Endothelial cell of umbilical vein (primary cell): Measurements from ENCODE around the gene LRRC72. TPM values are rescaled to one million over a fixed set of nuclear protein-coding genes. Genes with fewer than 3 reads are reported as not detected.

Experiments
- BruUV-seq: library from RNA; stranded (reverse); fragments of 400-500 nt; replicated peaks from 2 replicates; lab custom pipeline; 2021; lab: Mats Ljungman, UMichigan
- CTCF ChIA-PET: fragments of 300-600, 350-600 bp; sonication (Branson Sonifier 250); formaldehyde crosslinking; loops from one replicate; lab custom pipeline; 2021; ENCODE audit warnings: antibody characterized with exemption, inconsistent platforms; lab: Charles Lee
- POLR2A ChIA-PET: fragments of 300-600, 350-600 bp; sonication (Branson Sonifier 250); formaldehyde crosslinking; loops from one replicate; lab custom pipeline; 2021; ENCODE audit warnings: antibody characterized with exemption, inconsistent platforms; lab: Charles Lee
- DNase-seq: peaks from one replicate; pipeline ENCODE4 v3.0.0-alpha.2; 2011; ENCODE audit warnings: low read depth, low spot score
- FAIRE-seq: peaks from 2 replicates; lab custom pipeline; 2011; peaks lifted over from hg19 to GRCh38; lab: Jason Lieb, UNC
- H2AFZ ChIP-seq: 2 replicates; pipeline ENCODE4 v1.6.0; 2012; ENCODE audit warnings: low read depth, low read length, control low read depth, inconsistent platforms
- H3K27ac ChIP-seq: 2 replicates; pipeline ENCODE4 v1.5.1; 2011; ENCODE audit warnings: low read depth, mild to moderate bottlenecking, control low read depth, low read length, moderate library complexity; ENCODE audit not compliant: insufficient read depth
- H3K27me3 ChIP-seq, 2 experiments: 2 replicates each; pipeline versions ENCODE4 v1.6.0 to v1.6.1; 2011; ENCODE audit warnings: low read length in 2 of 2, mixed read lengths in 1 of 2; ENCODE audit not compliant: control insufficient read depth in 2 of 2, insufficient read depth in 2 of 2
- H3K36me3 ChIP-seq, 2 experiments: 2 replicates in 1 of 2; 3 replicates in 1 of 2; pipeline ENCODE4 v1.5.1; 2011; ENCODE audit warnings: low read length in 2 of 2, mild to moderate bottlenecking in 1 of 2, moderate library complexity in 1 of 2; ENCODE audit not compliant: control insufficient read depth in 2 of 2, insufficient read depth in 2 of 2; ENCODE audit errors: extremely low read depth in 1 of 2
- H3K4me1 ChIP-seq: 3 replicates; pipeline ENCODE4 v1.5.1; 2011; ENCODE audit warnings: mild to moderate bottlenecking, low read length; ENCODE audit not compliant: control insufficient read depth, insufficient read depth; ENCODE audit errors: extremely low read depth
- H3K4me2 ChIP-seq: 2 replicates; pipeline ENCODE4 v1.6.1; 2011; ENCODE audit warnings: low read length, control low read depth, mixed read lengths; ENCODE audit not compliant: insufficient read depth
- H3K4me3 ChIP-seq, 3 experiments: fragments of 200-600 bp in 1 of 3; sonication (generic), shearing (Covaris generic) in 1 of 3; replicated peaks in 1 of 3; 2 replicates each; pipeline ENCODE4 v1.5.1; 2011 to 2016; ENCODE audit warnings: control low read depth in 3 of 3, low read length in 3 of 3, mild to moderate bottlenecking in 2 of 3, inconsistent platforms in 1 of 3, low read depth in 1 of 3, moderate library complexity in 1 of 3; ENCODE audit not compliant: insufficient read depth in 1 of 3
- H3K79me2 ChIP-seq: 2 replicates; pipeline ENCODE4 v1.6.0; 2012; ENCODE audit warnings: low read length, inconsistent platforms; ENCODE audit not compliant: control insufficient read depth, insufficient read depth
- H3K9ac ChIP-seq: replicated peaks from 2 replicates; pipeline ENCODE3; 2011; ENCODE audit warnings: low read length, control low read depth; ENCODE audit not compliant: insufficient read depth; ENCODE audit errors: extremely low read depth
- H3K9me1 ChIP-seq: replicated peaks from 3 replicates; pipeline ENCODE4 v1.6.0; 2011; ENCODE audit warnings: mild to moderate bottlenecking, low read length; ENCODE audit not compliant: control insufficient read depth, insufficient read depth; ENCODE audit errors: extremely low read depth
- H3K9me3 ChIP-seq: replicated peaks from 2 replicates; pipeline ENCODE4 v1.5.1; 2012; ENCODE audit warnings: low read length, inconsistent platforms; ENCODE audit not compliant: control insufficient read depth, insufficient read depth
- H4K20me1 ChIP-seq: replicated peaks from 2 replicates; pipeline ENCODE3; 2011; ENCODE audit warnings: mild to moderate bottlenecking, low read length; ENCODE audit not compliant: control insufficient read depth, insufficient read depth; ENCODE audit errors: extremely low read depth
- EZH2 ChIP-seq: IDR thresholded peaks from 2 replicates; pipeline ENCODE4 v1.6.1; 2012; ENCODE audit warnings: borderline replicate concordance, low read depth, mild to moderate bottlenecking, moderate library complexity, low read length, inconsistent platforms; ENCODE audit not compliant: severe bottlenecking
- FOS ChIP-seq: IDR thresholded peaks from 2 replicates; pipeline ENCODE4 v1.6.1; 2011; ENCODE audit warnings: mild to moderate bottlenecking, low read length, moderate library complexity, borderline replicate concordance; ENCODE audit not compliant: insufficient read depth
- GATA2 ChIP-seq: IDR thresholded peaks from 2 replicates; pipeline ENCODE4 v1.7.0; 2011; ENCODE audit warnings: low read depth, mild to moderate bottlenecking, moderate library complexity, mixed read lengths, low read length; ENCODE audit not compliant: insufficient read length, insufficient read depth
- JUN ChIP-seq: IDR thresholded peaks from 2 replicates; pipeline ENCODE4 v1.6.1; 2011; ENCODE audit warnings: borderline replicate concordance, low read depth; ENCODE audit not compliant: insufficient read length, insufficient read depth
- MYC ChIP-seq: IDR thresholded peaks from one replicate; pipeline ENCODE4 v1.6.1; 2011; ENCODE audit warnings: mild to moderate bottlenecking, low read depth, low read length
- POLR2A ChIP-seq: IDR thresholded peaks from 2 replicates; pipeline ENCODE4 v1.6.1; 2012; ENCODE audit warnings: low read depth, mild to moderate bottlenecking, control low read depth, low read length
- POLR2AphosphoS5 ChIP-seq: IDR thresholded peaks from 2 replicates; pipeline ENCODE4 v1.6.1; 2012; ENCODE audit warnings: low read depth, mild to moderate bottlenecking, control low read depth, low read length, moderate library complexity; ENCODE audit not compliant: insufficient read depth
- dilution Hi-C: fragments of 300-500 bp; cut with MboI; formaldehyde crosslinking; loops from one replicate; pipeline ENCODE4 v1.15.0; 2019; ENCODE audit warnings: low sequenced_read_pairs; ENCODE audit not compliant: extremely low pct_ligation_motif_present
- intact Hi-C: fragments of 100-400 bp; cut with micrococcal nuclease; formaldehyde crosslinking; loops from one replicate; pipeline ENCODE4 v1.10.0; 2022
- polyA plus RNA-seq, 4 experiments: library from polyadenylated mRNA; depleted of rRNA in 3 of 4; stranded (reverse) in 3 of 4; unstranded in 1 of 4; fragments of >200 nt; gene quantifications; 2 replicates each; pipeline versions ENCODE4 v1.2.1 to v1.2.3, GENCODE V29; 2011 to 2012; ENCODE audit warnings: missing spikeins in 1 of 4
- total RNA-seq: library from RNA; stranded (reverse); gene quantifications from 2 replicates; pipeline ENCODE4 v1.2.3, GENCODE V29; 2021
- TF ChIP-seq, protein P1 (sequence below): IDR thresholded peaks from 2 replicates; pipeline ENCODE4 v1.6.1; 2011; ENCODE audit not compliant: insufficient read depth, insufficient read length
- TF ChIP-seq, protein P2 (sequence below), 2 donors: IDR thresholded peaks; 1 replicate in 1 of 2; 2 replicates in 1 of 2; pipeline ENCODE4 v1.5.1; 2011; ENCODE audit warnings: low read length in 2 of 2, mild to moderate bottlenecking in 2 of 2, moderate library complexity in 2 of 2, control low read depth in 1 of 2, inconsistent platforms in 1 of 2, low read depth in 1 of 2; ENCODE audit not compliant: insufficient read depth in 1 of 2; ENCODE audit errors: extremely low read depth in 1 of 2

Gene LRRC72
- total and polyA plus RNA-seq, 2 donors (not counting 3 experiments of a cell fraction or from before 2014, with no cell fraction given): not detected

DNA sequence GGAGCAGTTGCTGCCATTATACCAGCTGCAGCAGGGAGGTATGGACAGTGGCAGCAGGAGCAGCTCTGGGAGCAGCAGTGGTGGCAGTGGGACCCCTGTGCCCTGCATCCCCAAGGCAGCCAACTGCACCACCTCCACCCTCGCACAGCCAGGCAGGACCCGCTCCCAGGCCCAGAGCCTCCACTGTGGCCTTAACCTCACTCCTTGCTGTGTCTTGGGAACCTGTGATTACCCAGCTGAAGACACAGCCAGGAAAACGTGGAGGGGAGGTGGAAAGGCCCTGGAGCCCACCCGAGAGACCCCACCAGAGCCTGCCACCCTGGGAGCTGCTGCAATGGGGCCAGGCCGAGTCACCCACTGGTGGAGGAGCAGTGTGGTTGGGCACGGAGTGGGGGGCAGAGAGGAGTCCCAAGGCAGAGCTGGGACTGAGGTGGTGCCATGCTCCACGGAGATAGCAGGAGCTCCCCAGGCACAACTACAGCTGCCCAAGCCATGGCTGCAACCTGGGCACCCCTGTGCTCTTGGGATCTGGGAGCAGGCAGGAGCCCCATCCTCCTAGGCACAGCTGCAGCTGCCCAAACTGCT is 20.4 kb downstream of the LRRC72 start:
- H3K4me2 ChIP-seq: no peak overlapping the region
- intact Hi-C loops (no loop called here), dilution Hi-C loops (no loop called here)
- H3K9ac ChIP-seq: no peak overlapping the region
- H3K79me2 ChIP-seq: no peaks in the 10 kb centered on the region
- no peaks in the 10 kb centered on the region for H3K9me3 ChIP-seq
- DNase-seq (no peak), FAIRE-seq (no peak)
- H3K27me3 ChIP-seq: peaks cover 0 to 2% of the 10 kb centered on the region in 2 experiments
- H3K9me1 ChIP-seq: no peaks in the 10 kb centered on the region
- no peaks in the 10 kb centered on the region for H3K4me1 ChIP-seq
- no peak overlapping the region for H2AFZ ChIP-seq
- BruUV-seq: no TSS peak
- H3K36me3 ChIP-seq: no peaks in the 10 kb centered on the region
- H4K20me1 ChIP-seq: no peaks in the 10 kb centered on the region
- TF ChIP-seq GATA2 (no peak), JUN (no peak)
- TF ChIP-seq, protein P1, sequence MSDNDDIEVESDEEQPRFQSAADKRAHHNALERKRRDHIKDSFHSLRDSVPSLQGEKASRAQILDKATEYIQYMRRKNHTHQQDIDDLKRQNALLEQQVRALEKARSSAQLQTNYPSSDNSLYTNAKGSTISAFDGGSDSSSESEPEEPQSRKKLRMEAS: no peak
- CTCF ChIA-PET: interaction anchor here (1.0 to 1.2 kb wide), 2 partner anchors 13 to 381 kb away, joined by 3 read pairs; no protein-coding TSS in a partner anchor
- no peak overlapping the region for H3K4me3 ChIP-seq
- H3K27ac ChIP-seq: no peak overlapping the region
- POLR2A ChIA-PET: no interaction called here

DNA sequence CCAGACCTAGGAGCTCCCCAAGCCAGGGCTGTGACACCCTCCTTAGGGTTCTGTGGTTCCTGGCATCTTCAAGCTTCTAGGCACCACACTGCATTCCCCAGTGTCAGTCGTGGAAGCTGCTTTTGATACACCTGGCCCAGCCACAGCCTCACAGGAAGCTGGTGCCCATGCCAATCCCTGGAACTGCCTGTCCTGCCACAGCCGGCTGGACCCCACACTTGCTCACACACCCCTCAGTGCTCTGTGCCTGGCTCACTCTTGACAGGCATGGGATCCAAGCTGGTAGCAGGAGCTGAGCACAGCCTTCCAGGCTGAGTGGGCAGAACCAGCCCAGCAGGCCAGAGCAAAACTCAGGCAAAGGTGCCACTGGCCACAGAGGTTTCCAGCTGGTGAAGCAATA is 21.8 kb downstream of the LRRC72 start:
- Histone ChIP-seq H3K4me1 (no peaks in the 10 kb centered on the region), H3K9me1 (no peaks in the 10 kb centered on the region), H2AFZ (no peak overlapping the region), H3K79me2 (no peaks in the 10 kb centered on the region), H3K4me2 (no peak overlapping the region), H3K36me3 (no peaks in the 10 kb centered on the region), H3K27ac (no peak overlapping the region), H3K27me3 (peaks cover 0 to 2% of the 10 kb centered on the region in 2 experiments), H4K20me1 (no peaks in the 10 kb centered on the region), H3K9ac (no peak overlapping the region), H3K9me3 (no peaks in the 10 kb centered on the region), H3K4me3 (no peak overlapping the region)
- dilution Hi-C loops (no loop called here), intact Hi-C loops (no loop called here)
- ChIA-PET POLR2A (no interaction called here), CTCF (interaction anchor here (1.2 to 8.6 kb wide), 2 partner anchors 12 to 16 kb away, joined by 3 to 85 read pairs; no protein-coding TSS in a partner anchor)
- TF ChIP-seq FOS (no peak), GATA2 (no peak), POLR2AphosphoS5 (no peak), MYC (no peak), EZH2 (no peak), JUN (no peak), POLR2A (no peak)
- TF ChIP-seq, protein P2, sequence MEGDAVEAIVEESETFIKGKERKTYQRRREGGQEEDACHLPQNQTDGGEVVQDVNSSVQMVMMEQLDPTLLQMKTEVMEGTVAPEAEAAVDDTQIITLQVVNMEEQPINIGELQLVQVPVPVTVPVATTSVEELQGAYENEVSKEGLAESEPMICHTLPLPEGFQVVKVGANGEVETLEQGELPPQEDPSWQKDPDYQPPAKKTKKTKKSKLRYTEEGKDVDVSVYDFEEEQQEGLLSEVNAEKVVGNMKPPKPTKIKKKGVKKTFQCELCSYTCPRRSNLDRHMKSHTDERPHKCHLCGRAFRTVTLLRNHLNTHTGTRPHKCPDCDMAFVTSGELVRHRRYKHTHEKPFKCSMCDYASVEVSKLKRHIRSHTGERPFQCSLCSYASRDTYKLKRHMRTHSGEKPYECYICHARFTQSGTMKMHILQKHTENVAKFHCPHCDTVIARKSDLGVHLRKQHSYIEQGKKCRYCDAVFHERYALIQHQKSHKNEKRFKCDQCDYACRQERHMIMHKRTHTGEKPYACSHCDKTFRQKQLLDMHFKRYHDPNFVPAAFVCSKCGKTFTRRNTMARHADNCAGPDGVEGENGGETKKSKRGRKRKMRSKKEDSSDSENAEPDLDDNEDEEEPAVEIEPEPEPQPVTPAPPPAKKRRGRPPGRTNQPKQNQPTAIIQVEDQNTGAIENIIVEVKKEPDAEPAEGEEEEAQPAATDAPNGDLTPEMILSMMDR (IDR thresholded peaks at IDR 0.05; ENCODE audit: extremely low read depth in 1 of 2, insufficient read depth in 1 of 2, low read depth in 1 of 2, low read length in 2 of 2): no peak
- TF ChIP-seq, protein P1: no peak
- DNase-seq (no peak), FAIRE-seq (no peak)
- no TSS peak for BruUV-seq
